Measurements from ENCODE around the gene CNBD2. TPM values are rescaled to one million over a fixed set of nuclear protein-coding genes. Genes with fewer than 3 reads are reported as not detected.
"Not testable (repeated sequence)": the region's sequence is repeated elsewhere in the genome, so short reads cannot be mapped to it uniquely, and the experiment has no call there.

Gene CNBD2
- polyA plus RNA-seq, 1 experiment = 2.4 TPM

GRCh38 chr20:35956616-35957015, 11.8 kb upstream of the CNBD2 start:
- no peak overlapping the region for H3K4me3 ChIP-seq (ENCODE audit: low read depth, low read length)
- POLR2A ChIA-PET = no interaction called here
- CTCF ChIA-PET = interaction anchor here (1.0 to 1.3 kb wide), 2 partner anchors 11 to 24 kb away, joined by 3 to 4 read pairs; partner anchors contain the start of gene CNBD2
- DNase-seq (ENCODE audit: low read depth) = no peak
- TF ChIP-seq CTCF (IDR thresholded peaks at IDR 0.05; ENCODE audit: insufficient read depth, low read depth, low read length) = no peak
- H3K27me3 ChIP-seq (ENCODE audit: control insufficient read depth, insufficient read depth, low read length) = peaks cover 3% of the 10 kb centered on the region
- H3K36me3 ChIP-seq (ENCODE audit: control insufficient read depth, insufficient read depth, low read length) = no peaks in the 10 kb centered on the region

- H3K4me3 ChIP-seq (ENCODE audit: low read depth, low read length); H3K36me3 ChIP-seq (ENCODE audit: control insufficient read depth, insufficient read depth, low read length); POLR2A ChIA-PET; H3K27me3 ChIP-seq (ENCODE audit: control insufficient read depth, insufficient read depth, low read length); DNase-seq (ENCODE audit: low read depth): not testable (repeated sequence)
- CTCF ChIA-PET = interaction anchor here (1.4 to 2.5 kb wide), 3 partner anchors 9 to 240 kb away, joined by 3 to 11 read pairs (median 6); partner anchors contain the start of gene CNBD2
Observed at GRCh38 chr20:35959291-35959690, 9.1 kb upstream of the CNBD2 start.

- H3K4me3 ChIP-seq (ENCODE audit: low read depth, low read length) = no peak overlapping the region
- H3K36me3 ChIP-seq (ENCODE audit: control insufficient read depth, insufficient read depth, low read length) = no peaks in the 10 kb centered on the region
- POLR2A ChIA-PET = no interaction called here
- TF ChIP-seq CTCF (IDR thresholded peaks at IDR 0.05; ENCODE audit: insufficient read depth, low read depth, low read length) = no peak
- CTCF ChIA-PET = interaction anchor here (0.6 to 2.8 kb wide), 5 partner anchors 9 to 175 kb away, joined by 3 to 18 read pairs (median 3); partner anchors contain the start of gene SCAND1
- peaks cover 7% of the 10 kb centered on the region for H3K27me3 ChIP-seq (ENCODE audit: control insufficient read depth, insufficient read depth, low read length)
- DNase-seq (ENCODE audit: low read depth) = no peak
Observed at GRCh38 chr20:35963878-35964277, 4.5 kb upstream of the CNBD2 start.

GRCh38 chr20:35968930-35969329, 540 bp downstream of the CNBD2 start:
- no peak for DNase-seq (ENCODE audit: low read depth)
- no peak overlapping the region for H3K4me3 ChIP-seq (ENCODE audit: low read depth, low read length)
- no peak for TF ChIP-seq CTCF (IDR thresholded peaks at IDR 0.05; ENCODE audit: insufficient read depth, low read depth, low read length)
- ChIA-PET CTCF (interaction anchor here (1.3 to 4.9 kb wide), 4 partner anchors 9 to 26 kb away, joined by 3 to 28 read pairs (median 5); partner anchors contain the start of gene SCAND1), POLR2A (no interaction called here)
- H3K36me3 ChIP-seq (ENCODE audit: control insufficient read depth, insufficient read depth, low read length) = no peaks in the 10 kb centered on the region
- no peaks in the 10 kb centered on the region; the same call in none of the 2 replicates for H3K27me3 ChIP-seq (ENCODE audit: control insufficient read depth, insufficient read depth, low read length)

GRCh38 chr20:35971981-35972380, 3.6 kb downstream of the CNBD2 start:
- POLR2A ChIA-PET = no interaction called here
- no peaks in the 10 kb centered on the region for H3K36me3 ChIP-seq (ENCODE audit: control insufficient read depth, insufficient read depth, low read length)
- H3K4me3 ChIP-seq (ENCODE audit: low read depth, low read length) = no peak overlapping the region
- DNase-seq (ENCODE audit: low read depth) = no peak
- no peaks in the 10 kb centered on the region for H3K27me3 ChIP-seq (ENCODE audit: control insufficient read depth, insufficient read depth, low read length)
- no peak for TF ChIP-seq CTCF (IDR thresholded peaks at IDR 0.05; ENCODE audit: insufficient read depth, low read depth, low read length)
- CTCF ChIA-PET = interaction anchor here (0.6 kb wide), 1 partner anchor 22 kb away, joined by 3 read pairs; no protein-coding TSS in a partner anchor

- CTCF ChIA-PET = interaction anchor here (0.6 to 1.3 kb wide), 2 partner anchors 19 to 21 kb away, joined by 3 read pairs; partner anchors contain the start of gene SCAND1
- no peak for TF ChIP-seq CTCF (IDR thresholded peaks at IDR 0.05; ENCODE audit: insufficient read depth, low read depth, low read length)
- no peak for DNase-seq (ENCODE audit: low read depth)
- H3K4me3 ChIP-seq (ENCODE audit: low read depth, low read length) = no peak overlapping the region
- H3K27me3 ChIP-seq (ENCODE audit: control insufficient read depth, insufficient read depth, low read length) = no peaks in the 10 kb centered on the region
- H3K36me3 ChIP-seq (ENCODE audit: control insufficient read depth, insufficient read depth, low read length) = no peaks in the 10 kb centered on the region
- POLR2A ChIA-PET = no interaction called here
Observed at GRCh38 chr20:35972462-35972861, 4.1 kb downstream of the CNBD2 start.

Measured in BJ (cell line).